ENCODE measurements around the gene STARD10.

The STARD10 gene

DNA sequence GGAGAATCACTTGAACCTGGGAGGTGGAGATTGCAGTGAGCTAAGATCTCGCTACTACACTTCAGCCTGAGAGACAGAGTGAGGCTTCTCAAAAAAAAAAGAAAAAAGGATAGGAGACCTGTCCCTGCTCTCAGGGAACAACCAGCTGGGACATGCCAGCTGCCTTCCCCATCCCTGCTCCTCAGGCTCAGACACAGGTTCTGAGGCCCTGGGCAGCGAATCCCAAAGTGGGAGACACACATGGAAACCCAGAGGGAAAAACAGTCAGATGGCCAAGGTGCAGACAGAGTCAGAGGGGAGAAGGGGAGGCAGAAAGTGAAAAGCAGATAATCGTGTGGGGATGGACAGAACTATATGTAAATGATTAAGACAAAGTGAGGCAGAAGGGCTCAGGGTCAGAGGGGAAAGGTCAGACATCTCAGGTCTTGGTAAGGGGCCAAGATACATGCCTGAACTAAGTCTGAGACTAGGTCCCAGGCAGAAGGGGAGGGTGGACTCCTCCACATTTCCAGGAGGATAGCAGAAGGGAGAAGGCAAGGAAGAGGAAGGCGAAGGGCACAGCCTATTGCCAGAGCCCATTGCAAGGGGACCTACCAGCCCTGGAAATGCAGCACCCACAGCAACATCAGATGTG, 14.2 kb downstream of the STARD10 start:
- no peak for DNase-seq

DNA sequence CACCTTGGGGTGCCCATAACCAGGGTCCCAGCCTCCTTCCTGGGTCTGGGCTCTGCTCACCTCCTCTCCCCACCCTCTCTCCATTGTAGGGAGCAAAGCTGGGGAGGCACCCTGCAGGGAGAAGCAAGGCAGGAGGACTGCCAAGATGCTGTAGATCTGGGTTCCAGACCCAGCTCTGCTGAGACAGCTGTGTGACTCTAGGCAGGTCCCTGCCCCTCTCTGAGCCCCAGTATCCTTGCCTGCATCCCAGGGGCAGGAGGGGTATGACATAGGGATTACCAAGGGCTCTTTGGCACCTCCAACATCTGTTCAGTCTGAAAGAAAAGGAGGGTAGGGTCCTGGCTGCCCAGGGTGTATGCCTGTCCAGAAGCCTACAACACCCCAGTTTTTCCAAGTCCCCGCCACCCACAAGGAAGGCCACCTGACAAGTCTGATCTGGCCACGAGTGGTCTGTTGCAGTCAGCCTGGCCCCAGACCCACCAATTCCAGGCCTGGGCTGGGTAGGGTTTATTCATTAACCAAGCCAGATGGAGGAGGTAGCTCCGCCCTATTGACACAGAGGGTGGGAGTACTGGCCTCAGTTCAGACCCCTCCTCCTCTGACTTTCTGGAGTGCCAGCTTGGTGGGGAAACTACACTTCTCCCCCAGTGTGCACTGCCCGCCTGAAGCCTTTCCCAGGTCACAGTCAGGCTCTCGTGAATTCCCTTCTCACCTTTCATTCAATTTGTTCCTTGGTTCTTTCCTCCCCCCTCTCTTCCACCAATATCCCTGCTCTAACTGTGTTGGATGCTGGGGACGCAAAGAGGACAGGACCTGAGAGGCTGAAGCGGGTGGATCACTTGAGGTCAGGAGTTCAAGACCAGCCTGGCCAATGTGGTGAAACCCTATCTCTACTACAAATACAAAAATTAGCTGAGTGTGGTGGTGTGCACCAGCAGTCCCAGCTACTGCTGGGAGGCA, 15.0 kb downstream of the STARD10 start:
- no peak for DNase-seq

DNA sequence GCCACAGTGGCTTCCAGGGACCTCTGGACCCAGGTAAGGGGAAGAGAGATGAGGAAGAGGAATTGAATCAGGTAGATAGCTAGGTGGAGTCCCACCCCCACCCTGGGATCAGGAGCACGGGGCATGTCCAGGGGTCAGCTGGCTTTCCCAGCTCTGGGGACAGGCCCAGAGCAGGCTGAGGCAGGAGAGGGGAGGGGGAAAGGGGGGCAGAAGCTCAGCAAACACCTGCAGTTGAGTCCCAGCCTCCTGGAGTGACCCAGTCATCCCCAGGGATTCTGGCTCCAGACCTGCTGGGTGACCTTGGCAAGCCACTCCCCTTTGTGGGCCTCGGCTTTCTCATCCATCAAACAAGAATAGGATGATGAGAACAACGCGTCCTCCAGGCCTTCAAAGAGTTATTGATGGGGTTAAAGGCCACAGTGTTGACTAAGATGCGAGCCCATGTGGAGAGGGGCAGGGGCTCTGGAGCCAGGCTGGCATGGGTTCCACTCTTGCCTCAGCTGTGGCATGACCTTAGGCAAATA, 16.0 kb downstream of the STARD10 start:
- peak; percentile 26 for DNase-seq

DNA sequence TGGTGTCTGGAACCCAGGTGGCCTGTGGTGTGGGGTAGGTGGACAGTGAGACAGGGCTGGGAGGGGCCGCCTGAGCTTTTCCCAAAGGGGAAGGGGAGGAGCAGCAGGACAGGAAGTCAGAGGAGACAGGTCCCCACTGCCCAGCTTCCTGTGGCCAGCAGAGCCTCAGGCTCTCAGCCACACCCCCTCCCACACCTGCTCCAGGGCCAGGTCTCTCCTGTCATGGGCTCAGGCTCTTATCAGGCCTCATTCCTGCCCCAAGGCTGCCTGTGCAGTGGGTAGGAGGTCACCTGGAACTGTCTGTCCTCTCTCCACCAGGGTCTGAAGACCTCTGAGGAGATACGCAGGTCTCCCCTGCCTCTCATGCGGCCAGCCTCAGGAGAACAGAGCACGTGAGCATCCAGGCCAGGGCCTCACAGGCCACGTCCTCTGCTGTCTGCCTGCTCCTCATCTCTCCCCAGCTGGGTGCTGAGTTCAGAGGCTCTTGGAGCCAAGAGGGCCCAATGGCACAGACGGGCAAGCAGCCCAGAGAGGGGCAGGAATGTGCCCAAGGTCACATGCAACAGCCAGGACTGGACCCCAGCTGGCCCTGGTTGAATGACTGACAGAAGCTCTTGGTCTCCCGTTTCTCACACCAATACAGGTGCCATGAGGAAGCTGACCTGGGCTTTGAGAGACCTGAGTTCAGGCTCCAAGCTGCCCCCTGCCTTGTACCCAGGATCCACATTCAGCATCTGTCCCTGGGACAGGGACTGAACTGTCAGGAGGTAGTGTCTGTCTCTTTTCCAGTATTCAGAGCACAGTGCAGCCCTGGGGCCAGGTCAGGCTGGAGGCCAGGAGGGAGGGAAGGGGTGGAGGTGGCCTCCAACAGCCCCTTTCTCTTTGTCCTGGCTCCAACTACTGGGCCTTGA, 16.7 kb downstream of the STARD10 start:
- no peak for DNase-seq

DNA sequence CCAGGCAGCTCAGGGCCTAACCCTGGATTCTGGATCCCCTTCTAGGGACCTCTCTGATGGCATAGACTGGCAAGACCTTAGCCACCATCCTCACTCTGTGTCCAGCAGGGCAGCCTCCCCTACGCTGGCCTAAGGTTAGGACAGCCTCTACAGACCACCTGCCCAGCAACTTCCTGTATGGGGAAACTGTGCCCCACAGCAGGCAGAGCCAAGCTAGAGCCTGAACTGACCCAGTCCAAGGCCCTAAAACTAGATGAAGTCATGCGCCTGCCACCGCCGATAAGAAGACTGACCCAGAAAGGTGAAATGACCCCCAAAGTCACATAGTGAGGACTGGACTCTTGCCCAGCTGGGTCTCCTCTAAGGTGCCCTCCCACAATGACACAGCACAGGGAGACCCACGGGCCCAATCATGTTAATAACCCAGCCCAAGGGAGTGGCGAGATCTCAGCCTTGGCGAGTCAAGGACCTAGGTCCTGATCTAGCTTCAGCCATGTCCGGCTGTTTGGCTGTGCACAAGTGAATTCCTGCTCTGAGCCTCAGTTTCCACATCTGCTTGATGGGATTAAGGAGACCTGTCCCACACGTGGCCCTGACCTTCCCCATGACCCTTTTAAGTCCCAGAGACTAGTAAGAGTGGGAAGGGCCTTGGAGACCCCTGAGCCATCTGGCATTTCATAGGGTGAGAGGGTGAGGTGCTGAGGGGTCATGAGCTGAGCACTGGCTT, 17.6 kb downstream of the STARD10 start:
- no peak for DNase-seq

DNA sequence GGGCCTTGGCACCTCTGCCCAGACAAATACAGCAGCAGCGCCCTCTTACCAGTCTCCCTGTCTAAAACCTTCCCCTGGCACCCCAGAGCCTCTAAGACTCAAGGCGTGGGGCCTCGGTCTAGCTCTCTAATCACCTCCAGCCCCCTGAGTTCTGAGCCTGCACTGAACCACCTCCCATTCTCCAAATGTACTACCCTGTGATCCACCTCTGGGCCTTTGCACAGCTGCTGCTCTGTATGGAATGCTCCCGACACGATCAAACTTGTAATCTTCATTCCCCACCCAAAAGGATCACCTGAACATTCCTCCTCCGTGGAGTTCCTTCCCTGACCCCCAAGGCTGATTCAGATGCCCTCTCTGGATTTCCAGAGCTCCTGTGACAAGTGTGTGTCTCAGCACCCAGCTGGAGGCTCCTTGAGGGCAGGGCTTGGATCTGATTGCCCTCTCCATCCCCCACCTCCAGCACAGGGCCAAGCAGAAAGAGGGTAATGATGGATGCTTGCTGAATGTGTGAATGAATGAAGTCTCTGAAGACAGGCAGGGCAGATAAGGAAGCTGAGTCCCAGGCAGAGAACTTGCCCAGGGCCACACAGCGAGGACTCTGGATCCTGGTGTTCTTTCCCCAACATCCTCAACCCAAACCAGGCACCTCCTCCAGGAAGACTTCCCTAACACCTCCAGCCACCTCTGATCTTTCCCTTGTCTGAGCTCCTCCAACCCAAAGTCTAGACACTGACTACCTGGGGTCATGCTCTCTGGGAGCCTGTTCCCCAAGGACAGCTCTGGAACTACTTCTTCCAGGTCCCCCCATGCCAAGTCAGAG, 18.3 kb downstream of the STARD10 start:
- DNase-seq, result no peak

DNA sequence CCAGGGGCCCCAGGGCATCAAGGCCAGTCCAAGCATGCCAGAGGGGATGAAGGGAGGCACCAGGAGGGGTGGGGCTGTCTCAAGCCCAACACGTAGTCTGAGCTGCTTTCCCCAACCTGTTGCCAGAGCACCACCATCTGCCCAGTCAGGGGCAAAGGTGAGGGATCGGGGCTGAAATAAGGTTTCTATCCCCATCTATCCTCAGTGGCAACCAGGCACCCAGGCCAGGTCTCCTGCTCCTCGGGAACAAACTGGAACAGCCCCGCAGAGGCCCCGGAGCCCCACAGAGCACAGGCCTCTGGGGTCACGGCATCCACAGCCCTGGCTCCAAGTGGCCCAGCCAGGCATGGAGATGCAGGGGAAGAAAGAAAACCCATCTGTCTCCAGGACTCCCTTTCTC, 19.3 kb downstream of the STARD10 start:
- DNase-seq, result no peak

DNA sequence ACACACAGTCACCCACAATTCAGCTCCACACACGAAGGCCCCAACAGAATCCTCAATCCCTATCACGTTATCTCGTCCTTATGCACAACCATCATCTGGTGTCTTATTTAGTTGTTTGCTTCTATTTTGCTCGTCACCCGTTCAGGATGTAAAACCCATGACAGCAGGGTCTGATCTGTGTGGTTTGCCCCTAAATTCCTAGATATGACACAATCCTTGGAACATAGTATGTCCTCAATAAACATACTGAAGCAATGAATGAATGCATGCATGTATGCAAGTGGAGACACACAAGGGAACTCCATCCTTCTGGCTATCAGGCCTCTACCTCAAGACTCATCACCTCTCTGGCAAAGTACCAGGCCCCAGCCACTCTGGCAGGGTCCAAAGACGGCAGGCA, 20.2 kb downstream of the STARD10 start:
- no peak for DNase-seq

DNA sequence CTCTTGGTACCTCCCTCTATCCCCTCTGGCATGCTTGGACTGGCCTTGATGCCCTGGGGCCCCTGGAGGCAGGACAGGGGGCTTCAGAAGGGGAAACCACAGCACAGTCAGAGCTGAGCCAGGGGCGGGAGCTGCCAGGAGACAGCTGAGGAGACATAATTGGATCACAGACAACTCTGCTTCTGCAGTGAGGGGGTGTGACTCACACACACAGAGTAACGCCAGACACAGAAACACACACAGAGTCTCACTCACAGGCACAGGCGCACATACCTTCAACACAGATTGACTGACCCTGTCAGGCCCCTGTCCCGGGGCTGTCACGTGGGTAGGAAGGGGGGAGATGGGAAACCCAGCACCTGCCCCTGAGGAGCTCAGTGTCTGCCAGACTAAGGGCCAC, 20.6 kb downstream of the STARD10 start:
- no peak for DNase-seq

DNA sequence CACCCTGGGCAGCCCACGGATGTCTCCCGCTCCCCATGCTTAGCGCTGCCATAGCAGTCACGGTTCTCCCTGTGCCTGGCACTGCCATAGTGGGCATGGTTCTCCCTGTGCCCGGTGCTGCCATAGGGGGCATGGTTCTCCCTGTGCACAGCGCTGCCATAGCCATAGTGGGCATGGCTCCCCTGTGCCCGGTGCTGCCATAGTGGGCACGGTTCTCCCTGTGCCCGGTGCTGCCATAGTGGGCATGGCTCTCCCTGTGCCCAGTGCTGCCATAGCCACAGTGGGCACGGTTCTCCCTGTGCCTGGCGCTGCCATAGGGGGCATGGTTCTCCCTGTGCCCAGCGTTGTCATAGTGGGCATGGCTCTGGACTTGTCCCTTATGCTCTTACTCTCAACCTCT, 21.8 kb downstream of the STARD10 start:
- DNase-seq, result no peak

DNA sequence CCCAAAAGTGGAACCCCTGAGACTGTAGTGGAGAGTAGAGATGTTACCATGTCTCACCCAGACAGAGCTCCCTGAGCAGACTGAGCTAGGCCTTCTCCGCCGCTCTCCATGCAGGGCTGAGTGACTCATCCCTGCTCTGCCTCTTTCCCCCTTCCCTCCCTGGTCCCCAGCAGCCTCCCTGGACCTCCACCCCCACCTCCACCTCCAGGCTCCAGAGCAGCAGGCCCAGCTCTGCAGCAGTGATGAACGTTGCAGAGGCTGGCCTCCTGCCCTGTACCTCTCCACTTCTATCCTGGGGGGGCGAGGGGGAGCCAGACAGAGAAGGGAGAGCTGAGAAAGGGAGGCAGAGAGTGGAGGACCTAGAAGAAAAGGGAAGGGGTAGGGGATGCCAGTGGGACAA, 22.3 kb downstream of the STARD10 start:
- DNase-seq, result no peak

DNA sequence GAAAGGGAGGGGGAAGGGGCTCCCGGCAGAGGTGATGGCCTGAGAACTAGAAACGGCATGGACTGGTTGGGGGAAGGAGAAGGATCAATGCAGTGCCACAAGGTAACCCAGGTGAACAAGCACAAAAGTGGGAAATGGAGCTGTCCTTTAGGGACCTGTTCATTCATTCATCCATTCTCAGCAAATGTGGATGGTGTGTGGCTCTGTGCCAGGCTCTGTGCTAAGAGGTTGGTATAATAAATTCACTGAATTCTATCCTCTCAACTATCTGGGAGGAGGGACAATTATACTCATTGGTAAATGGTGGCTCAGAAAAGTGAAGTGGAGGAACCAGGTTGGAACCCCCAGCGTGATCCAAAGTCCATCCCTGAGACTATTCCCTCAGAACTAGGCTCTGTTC, 23.0 kb downstream of the STARD10 start:
- no peak for DNase-seq

DNA sequence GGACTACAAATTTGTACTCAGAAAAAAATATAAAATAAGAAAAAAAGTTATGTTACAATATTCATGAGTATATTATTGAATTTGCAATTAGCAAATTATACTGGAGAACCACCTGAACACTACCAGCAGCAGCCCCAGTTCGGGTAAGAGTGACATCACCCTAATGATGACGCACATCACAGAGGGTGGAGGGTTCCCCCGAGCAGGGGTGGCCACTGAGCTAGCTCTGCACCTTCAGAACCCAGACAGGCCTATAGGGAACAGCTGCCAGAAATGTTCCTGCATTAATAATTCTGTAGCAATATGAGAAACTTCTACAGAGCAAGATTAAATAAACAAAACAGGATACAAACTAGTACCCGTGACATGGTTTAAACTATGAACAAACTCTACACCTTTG, 24.2 kb downstream of the STARD10 start:
- no peak for DNase-seq

DNA sequence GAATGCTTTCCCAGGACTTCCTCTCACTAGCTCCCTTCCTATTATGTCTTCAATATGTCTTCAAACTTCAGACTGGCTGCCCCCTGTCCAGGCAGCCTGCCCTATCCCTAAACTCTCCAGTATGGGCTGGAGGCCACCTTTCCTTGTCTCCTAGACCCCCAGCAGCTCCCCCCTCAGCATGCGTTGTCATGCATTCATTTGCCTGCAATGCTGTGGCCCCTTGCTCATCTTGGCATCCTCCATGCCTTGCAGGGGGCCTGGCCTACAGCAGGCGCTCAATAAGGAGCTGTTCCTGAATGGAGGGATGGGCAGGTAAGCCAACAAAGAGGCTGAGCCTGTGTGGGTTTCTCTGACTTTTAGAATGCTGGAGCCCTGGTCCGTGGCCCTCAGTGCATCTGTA, 25.3 kb downstream of the STARD10 start:
- no peak for DNase-seq

DNA sequence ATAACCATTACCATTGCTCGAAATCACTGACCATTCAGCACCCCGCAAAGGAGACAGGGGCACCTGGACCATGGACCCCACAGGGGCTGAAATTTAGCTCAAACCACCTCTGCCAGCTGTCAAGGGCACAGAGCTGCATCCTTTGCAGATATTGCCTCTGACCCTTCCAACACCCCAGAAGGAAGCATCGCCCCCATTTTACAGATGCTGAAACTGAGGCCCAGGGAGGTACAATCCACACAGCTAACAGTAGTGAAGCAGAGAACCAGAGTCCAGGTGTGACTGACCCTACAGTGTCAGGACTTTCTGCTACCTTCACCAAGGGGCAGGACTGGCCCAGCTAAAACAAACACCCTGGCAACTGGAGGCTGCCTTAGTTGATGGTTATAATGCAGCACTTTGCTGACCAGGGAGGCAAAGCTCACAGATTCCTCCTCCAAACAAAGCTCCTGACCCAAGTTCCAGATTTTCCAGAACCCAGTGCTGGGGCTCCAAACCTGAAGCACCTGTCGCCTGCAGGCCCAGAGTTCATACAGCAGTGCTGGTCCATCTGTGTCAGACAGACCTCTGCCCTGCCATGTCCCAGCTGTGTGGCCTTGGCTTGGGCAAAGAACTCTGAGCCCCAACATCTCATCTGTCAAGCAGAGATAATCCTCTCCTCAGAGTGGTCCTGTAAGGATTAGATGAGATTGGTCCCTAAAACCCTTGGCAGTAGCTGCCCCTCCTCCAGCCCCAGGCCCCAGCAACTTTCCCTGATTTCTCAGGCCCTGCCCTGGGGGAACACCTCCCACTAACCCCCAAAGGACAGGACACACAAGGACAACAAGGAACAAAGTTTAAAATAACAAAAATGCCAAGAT, 26.4 kb downstream of the STARD10 start:
- no peak for DNase-seq

DNA sequence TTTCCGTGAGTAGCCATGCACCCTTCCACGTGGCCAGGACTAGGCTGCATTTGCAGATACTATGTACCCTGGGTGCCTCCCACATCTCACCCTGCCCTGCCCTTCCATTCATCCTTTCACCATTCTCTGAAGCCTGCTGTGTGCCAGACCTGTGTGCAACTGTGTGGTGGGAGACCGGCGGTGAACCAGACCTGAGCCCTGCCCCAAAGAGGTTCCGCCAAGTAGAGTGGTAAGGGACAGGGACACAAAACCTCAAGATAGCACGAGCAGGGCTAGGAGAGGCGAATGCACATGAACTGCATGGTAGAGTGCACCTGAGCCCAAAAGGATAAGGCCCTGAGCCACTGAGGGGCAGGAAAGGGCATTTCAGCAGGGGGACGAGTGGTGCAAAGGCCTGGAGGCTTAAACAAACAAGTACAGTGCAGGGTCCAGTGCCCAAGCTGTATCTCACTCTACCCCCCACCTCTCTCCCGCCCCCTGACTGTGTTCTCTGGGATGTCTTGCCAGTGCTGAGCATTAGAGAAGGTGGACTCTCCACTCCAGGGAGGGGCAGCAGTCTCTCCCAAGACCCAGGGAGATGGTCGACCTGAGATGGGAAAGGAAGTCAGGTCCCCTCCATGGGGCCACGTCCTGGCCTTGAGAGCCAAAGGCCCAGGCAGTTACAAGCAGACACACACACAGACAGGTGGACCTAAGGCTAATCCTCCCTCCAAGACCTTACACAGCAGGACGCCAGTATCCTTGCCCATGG, 27.5 kb downstream of the STARD10 start:
- DNase-seq, result no peak

DNA sequence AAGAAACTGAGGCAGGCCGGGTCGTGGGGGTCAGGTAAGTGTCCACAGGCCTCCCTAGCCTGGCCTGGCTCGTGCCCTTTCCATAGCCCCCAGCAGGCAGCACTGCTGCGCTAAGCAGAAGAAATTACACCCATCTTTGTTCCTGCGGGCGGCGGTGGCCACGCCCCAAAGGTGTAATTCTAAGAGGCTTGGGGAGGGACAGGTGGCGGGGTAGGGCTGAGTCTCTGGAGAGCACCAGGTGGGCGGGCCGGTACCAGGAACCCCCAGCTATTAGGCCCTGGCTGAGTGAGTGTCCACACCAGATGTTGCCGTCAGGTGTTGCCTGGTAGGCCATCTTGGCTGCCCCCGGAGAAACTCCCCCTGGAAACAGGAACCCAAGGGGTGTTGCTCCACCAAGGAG, 29.3 kb downstream of the STARD10 start:
- DNase-seq, result peak; percentile 94

DNA sequence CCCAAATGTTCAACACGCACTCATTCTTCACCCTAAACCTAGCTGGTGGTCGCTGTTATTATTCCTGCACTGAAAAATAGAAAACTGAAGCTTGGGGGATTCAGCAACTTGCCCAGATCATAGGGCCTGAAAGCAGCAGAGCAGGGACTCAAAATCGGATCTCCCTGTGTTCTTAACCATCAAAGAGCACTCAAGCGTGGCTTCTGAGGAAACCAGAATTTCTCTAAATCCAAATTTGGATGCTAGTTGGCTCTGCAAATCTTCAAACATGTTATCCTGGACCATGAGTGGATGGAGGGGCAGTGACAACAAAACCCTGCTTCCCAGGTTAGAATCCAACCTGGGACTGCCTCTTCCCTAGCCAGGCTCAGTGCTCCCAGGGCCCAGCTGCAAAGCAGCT, 30.0 kb downstream of the STARD10 start:
- DNase-seq, result no peak

DNA sequence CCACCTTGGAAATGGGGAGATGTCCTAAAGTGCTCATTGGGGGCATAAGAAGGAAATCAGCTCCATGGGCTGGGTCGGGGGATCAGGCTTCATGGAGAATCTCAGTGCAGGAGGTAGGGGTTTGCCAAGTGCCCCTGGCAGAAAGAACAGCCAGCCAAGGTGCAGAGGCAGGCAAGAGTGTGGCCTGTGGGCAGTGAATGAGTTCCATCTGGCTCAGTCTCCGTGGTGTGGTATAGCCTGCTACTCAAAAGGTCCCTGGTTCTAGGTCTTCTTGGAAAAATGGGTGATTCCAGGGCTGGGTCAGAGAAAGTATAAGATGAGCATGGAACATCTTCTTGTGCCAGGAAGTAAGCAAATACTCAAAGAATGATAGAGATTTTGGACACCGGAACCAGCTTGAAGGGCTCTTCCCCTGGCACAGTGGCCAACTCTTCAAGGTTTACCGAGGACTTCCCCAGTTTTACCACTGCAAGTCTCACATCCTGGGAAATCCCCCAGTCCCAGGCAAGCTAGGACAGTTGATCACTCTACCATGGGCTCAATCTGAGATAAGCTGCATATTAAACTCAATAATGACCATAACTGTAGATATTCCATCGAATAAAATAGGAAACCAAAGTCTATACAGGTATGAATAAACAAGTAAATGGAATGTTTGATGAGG, 31.1 kb downstream of the STARD10 start:
- no peak for DNase-seq
